Adipose tissue (tissue), 3 donors: ENCODE data around the gene TGM5. TPM values are rescaled to one million over a fixed set of nuclear protein-coding genes. Genes with fewer than 3 reads are reported as not detected.
"Not testable (repeated sequence)": the region's sequence is repeated elsewhere in the genome, so short reads cannot be mapped to it uniquely, and the experiment has no call there.

Experiments used
- H3K27ac ChIP-seq: one replicate; pipeline ENCODE4 v1.5.1; 2013; ENCODE audit warnings: low read depth, low read length
- WGBS, 3 donors: extraction: QIAGEN DNeasy Blood & Tissue Kit; methylation state at CpG; one replicate each; pipeline ENCODE4 v1.1.7; 2013; 5-methylcytosine and 5-hydroxymethylcytosine counted together
- polyA plus RNA-seq, 3 donors: library from polyadenylated mRNA; stranded (reverse); fragments of 200-250 nt; gene quantifications; one replicate each; pipeline ENCODE4 v1.2.3, GENCODE V29; 2013
- donor health status: healthy with polysubstance abuse.
- donor health status: Bipolar disorder and iron deficiency.
- donor health status: healthy.

The TGM5 gene
- polyA plus RNA-seq: 1 to 10 TPM in 1 of 3 donors, under 1 TPM in 1, not detected in 1; 0.06 to 4.9 TPM

GRCh38 chr15:43266834-43267233 is at the start of gene TGM5:
Gene TGM5 (minus strand): TSS chr15:43266928. CDS start chr15:43266849, 79 bp downstream.
- 72 to 76% (median 73%) methylated on average over 8 of the region's 8 CpGs for WGBS, 3 donors
- no peak within 1 kb of the TSS for H3K27ac ChIP-seq

GRCh38 chr15:43314171-43314570 is 47.4 kb upstream of the TGM5 start:
- H3K27ac ChIP-seq: no peak overlapping the region
- WGBS, 3 donors: 68 to 79% (median 70%) methylated on average over 3 of the region's 3 CpGs

GRCh38 chr15:43312378-43312777 is 45.6 kb upstream of the TGM5 start:
- WGBS, 3 donors: 49 to 69% (median 67%) methylated on average over 4 of the region's 4 CpGs
- H3K27ac ChIP-seq: no peak overlapping the region

GRCh38 chr15:43302205-43302817 is 35.6 kb upstream of the TGM5 start, which contains the start of gene TGM7:
Gene TGM7 (minus strand): TSS chr15:43302255.
- 87 to 89% (median 88%) methylated on average over 11 of the region's 11 CpGs for WGBS, 3 donors
- no peak within 1 kb of the TSS for H3K27ac ChIP-seq

- no peak overlapping the region for H3K27ac ChIP-seq
Measured at GRCh38 chr15:43299884-43300283, 33.2 kb upstream of the TGM5 start.

- 88 to 94% (median 90%) methylated on average over 3 of the region's 3 CpGs for WGBS, 3 donors
- H3K27ac ChIP-seq: no peak overlapping the region
Measured at GRCh38 chr15:43299411-43299810, 32.7 kb upstream of the TGM5 start.

GRCh38 chr15:43294091-43294706 is 27.5 kb upstream of the TGM5 start:
- WGBS, 3 donors: 32 to 72% (median 65%) methylated on average over 6 of the region's 6 CpGs

GRCh38 chr15:43293432-43293831 is 26.7 kb upstream of the TGM5 start:
- 9 to 16% (median 13%) methylated on average over 16 to 21 of the region's 24 CpGs for WGBS, 3 donors
- H3K27ac ChIP-seq: no peak overlapping the region

More at GRCh38 chr15:43294091-43294706, 27.5 kb upstream of the TGM5 start:
- no peak overlapping the region for H3K27ac ChIP-seq

GRCh38 chr15:43292375-43293078 is 25.8 kb upstream of the TGM5 start:
- 53 to 64% (median 57%) methylated on average over 12 of the region's 12 CpGs for WGBS, 3 donors

GRCh38 chr15:43289656-43290055 is 22.9 kb upstream of the TGM5 start:
- not testable (repeated sequence) for H3K27ac ChIP-seq
- WGBS, 3 donors: 92 to 94% (median 92%) methylated on average over 2 of the region's 3 CpGs

More at GRCh38 chr15:43292375-43293078, 25.8 kb upstream of the TGM5 start:
- no peak overlapping the region for H3K27ac ChIP-seq

GRCh38 chr15:43287254-43287653 is 20.5 kb upstream of the TGM5 start:
- WGBS, 3 donors: 58 to 77% (median 77%) methylated on average over 15 of the region's 15 CpGs

GRCh38 chr15:43286074-43286473 is 19.3 kb upstream of the TGM5 start:
- H3K27ac ChIP-seq: no peak overlapping the region
- 55 to 68% (median 66%) methylated on average over 7 of the region's 7 CpGs for WGBS, 3 donors

More at GRCh38 chr15:43287254-43287653, 20.5 kb upstream of the TGM5 start:
- no peak overlapping the region for H3K27ac ChIP-seq

GRCh38 chr15:43285609-43286037 is 18.9 kb upstream of the TGM5 start:
- 7 to 18% (median 16%) methylated on average over 4 of the region's 4 CpGs for WGBS, 3 donors
- H3K27ac ChIP-seq: no peak overlapping the region

- no peak overlapping the region for H3K27ac ChIP-seq
- 57 to 65% (median 61%) methylated on average over 1 of the region's 1 CpG for WGBS, 3 donors
Measured at GRCh38 chr15:43283526-43283925, 16.8 kb upstream of the TGM5 start.

- 79 to 91% (median 86%) methylated on average over 12 of the region's 12 CpGs for WGBS, 3 donors
- H3K27ac ChIP-seq: no peak overlapping the region
Measured at GRCh38 chr15:43281926-43282602, 15.3 kb upstream of the TGM5 start.

GRCh38 chr15:43280996-43281395 is 14.3 kb upstream of the TGM5 start:
- 82 to 92% (median 83%) methylated on average over 7 of the region's 7 CpGs for WGBS, 3 donors
- no peak overlapping the region for H3K27ac ChIP-seq

- 70 to 90% (median 87%) methylated on average over 7 of the region's 7 CpGs for WGBS, 3 donors
- no peak overlapping the region for H3K27ac ChIP-seq
Measured at GRCh38 chr15:43279496-43279895, 12.8 kb upstream of the TGM5 start.

GRCh38 chr15:43278869-43279268 is 12.1 kb upstream of the TGM5 start:
- H3K27ac ChIP-seq: no peak overlapping the region
- WGBS, 3 donors: 76 to 90% (median 85%) methylated on average over 11 of the region's 11 CpGs

GRCh38 chr15:43277901-43278300 is 11.2 kb upstream of the TGM5 start:
- no peak overlapping the region for H3K27ac ChIP-seq

More at GRCh38 chr15:43277901-43278300, 11.2 kb upstream of the TGM5 start:
- WGBS, 3 donors: 54 to 76% (median 64%) methylated on average over 4 of the region's 4 CpGs
